Kidney tubule cell (primary cell): ENCODE data around the gene ENTPD5.

Source experiments
- DNase-seq: peaks from one replicate; pipeline ENCODE4 v3.0.0-alpha.2; 2018; ENCODE audit warnings: low spot score

Gene ENTPD5, protein sequence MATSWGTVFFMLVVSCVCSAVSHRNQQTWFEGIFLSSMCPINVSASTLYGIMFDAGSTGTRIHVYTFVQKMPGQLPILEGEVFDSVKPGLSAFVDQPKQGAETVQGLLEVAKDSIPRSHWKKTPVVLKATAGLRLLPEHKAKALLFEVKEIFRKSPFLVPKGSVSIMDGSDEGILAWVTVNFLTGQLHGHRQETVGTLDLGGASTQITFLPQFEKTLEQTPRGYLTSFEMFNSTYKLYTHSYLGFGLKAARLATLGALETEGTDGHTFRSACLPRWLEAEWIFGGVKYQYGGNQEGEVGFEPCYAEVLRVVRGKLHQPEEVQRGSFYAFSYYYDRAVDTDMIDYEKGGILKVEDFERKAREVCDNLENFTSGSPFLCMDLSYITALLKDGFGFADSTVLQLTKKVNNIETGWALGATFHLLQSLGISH

DNA sequence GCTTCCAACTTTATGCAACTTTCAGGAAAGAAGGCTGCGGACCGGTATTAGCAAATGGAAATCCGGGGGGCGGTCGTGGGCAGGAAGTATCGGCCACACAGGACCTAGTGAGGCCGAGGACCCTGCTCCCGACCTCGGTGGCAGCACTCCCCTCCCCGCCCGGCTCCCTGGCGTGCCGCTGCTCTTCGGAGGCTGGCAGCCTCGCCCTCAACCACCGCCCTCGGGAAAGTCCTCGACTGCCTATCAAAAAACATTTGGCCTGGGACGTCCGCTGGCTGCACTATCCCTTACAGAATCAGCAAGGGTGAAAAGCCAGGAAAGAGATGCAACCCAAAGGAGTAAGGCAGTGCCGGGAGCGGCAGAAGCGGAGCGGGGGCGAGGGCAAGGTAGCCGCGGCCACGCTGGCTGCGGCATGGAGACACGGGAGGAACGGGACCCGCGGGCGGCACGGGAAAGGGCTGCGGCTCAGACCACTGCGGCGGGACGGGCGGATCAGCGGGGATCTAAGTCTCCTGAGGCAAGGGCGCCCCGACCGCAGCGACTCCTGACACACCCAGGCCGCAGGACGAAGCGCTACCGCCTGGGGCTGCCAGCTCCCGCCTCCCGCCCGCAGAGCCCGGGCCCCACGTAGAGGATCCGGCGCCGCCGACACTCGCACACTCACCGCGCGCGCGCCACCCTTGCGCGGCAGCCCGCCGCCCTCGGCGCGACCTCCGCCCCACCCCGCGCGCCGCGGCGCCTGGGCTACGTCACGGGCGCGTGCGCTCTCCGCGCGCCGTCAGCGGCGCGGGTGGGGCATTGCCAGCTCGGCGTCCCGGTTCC lies at the start of gene ENTPD5, which contains the start of gene BBOF1:
TSS of gene ENTPD5 (minus strand) at position 703 of the 822 bp plus-strand sequence. CDS start 31,186 bp downstream, outside the sequence.
TSS of gene BBOF1 (plus strand) at position 764 of the 822 bp plus-strand sequence. CDS start 130 bp downstream, outside the sequence.
- DNase-seq = peak; percentile 92

DNA sequence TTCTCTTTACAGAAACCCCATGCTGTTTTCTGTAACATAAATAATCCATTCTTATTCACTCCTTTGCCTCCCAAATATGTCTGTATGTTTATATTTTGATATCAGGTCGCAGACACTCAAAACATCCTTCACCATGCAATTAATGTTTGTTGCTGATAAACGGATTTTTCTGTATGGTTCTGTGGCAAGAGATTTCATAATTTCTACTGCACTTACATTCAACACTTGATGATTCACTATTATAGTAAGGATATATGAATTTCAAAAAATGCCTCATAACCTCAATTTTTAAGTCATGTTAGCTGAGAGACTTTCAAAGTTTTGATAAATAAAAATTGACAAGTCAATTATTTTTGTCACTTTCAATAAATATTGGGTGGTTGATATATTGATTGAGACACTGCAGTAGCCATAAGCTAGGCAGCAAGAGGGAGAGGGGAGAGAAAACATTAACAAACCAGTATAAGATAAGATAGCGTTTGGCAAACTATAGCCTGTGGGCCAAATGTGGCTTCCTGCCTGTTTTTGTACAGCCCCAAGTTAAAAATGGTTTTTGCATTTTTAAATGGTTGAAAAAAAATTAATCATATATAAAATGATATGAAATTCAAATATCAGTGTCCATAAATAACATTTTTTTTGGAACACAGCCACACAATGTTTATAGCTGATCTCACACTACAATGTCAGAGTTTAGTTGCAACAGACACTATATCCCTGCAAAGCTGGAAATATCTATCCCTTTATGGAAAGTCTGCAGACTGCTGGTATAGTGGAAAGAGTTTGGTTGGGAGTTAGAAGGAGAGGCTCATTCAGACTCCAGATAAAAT lies 46.9 kb upstream of the ENTPD5 start:
- no peak for DNase-seq

DNA sequence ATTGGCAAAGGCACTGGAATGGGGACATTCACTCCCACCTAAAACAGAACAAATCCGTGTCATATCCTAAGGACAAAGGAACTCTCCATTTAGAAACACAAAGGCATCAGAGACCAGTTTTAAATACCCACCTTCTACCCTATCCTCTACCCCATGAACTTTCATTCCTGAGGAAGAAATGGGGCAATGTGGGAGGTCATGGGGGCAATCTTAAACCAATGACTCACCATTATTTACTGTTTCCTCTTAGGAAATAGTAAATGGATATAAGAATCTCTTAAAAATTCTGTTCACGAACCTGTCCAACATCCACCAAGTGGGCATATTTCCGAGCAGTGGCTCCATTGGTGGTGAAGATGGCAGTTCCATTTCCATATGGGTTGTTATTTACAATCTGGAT lies 45.8 kb upstream of the ENTPD5 start:
- DNase-seq = no peak

DNA sequence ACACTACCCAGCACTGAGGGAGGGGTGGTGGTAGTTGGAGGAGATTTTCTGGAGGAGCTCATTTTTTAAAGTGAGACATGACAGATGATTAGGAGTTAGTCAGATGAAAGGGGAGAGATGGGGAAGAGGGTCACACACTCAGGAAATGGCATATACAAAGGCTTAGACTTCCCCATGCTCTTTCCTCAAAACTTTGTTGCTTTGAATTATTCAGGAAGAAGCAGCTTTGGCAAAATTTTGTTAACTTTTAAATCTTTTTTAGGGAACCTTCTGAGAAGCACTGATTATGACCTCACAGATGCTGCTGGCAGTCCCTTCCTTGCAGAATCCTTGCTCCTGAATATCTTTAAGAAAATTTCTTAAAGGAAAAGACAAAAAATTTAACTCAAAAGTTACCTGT lies 45.3 kb upstream of the ENTPD5 start:
- DNase-seq = no peak

DNA sequence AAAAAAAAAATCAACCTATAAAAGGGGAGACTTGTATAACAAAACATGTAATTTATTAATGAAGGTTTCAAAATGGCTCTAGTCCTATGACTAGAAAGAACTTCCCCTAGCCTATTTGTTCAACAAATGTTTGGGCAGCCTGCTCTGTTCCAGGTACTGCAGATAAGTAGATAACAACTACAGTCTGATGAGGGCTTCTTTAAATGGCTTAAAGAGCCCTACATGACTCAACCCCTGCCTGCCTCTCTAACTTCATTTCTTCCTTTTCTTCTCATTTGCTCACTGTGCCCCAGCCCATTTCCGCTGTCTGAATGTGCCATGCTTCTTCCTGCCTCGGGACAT lies 43.7 kb upstream of the ENTPD5 start:
- DNase-seq = peak; percentile 14

DNA sequence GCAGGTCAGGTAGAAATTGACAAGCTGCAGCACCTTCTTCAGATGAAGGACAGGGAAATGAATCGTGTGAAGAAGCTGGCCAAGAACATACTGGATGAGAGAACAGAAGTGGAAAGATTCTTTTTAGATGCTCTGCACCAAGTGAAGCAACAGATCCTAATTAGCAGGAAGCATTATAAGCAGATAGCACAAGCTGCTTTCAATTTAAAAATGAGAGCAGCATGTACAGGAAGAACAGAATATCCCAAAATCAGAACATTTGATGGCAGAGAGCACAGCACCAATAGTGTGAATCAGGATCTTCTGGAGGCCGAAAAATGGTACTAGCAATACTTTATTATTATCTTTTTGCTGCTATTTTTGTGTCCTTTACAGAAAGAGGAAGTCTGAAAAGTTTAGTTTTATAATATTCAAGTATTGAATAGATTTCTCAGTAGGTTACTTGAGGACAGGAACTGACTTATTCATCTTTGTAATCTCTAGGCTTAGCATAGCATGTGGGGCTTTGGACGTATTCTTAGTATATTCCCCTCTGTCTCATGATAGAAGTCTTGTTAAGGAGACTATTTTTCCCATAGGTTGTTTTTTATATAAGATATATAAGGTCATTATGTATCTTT lies 30.9 kb upstream of the ENTPD5 start:
- DNase-seq = no peak

DNA sequence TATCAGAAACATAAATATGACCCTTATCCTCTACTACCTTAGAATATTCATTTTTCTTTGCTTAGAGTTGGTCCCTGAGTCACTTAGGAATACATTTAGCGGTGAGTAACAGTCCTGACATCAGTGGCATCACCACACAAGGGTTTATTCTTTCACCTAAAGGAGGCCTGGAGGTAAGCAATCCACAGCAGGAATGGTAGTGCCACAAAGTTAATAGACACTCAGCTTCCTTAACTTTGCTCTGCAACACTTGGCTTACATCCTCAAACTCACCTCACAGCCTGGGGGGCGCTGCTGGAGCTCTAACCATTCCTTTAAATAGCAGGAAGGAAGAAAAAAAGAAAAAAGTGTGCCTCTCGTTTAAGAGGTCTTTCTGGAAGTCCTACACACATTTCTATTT lies 29.2 kb upstream of the ENTPD5 start:
- peak; percentile 93 for DNase-seq

DNA sequence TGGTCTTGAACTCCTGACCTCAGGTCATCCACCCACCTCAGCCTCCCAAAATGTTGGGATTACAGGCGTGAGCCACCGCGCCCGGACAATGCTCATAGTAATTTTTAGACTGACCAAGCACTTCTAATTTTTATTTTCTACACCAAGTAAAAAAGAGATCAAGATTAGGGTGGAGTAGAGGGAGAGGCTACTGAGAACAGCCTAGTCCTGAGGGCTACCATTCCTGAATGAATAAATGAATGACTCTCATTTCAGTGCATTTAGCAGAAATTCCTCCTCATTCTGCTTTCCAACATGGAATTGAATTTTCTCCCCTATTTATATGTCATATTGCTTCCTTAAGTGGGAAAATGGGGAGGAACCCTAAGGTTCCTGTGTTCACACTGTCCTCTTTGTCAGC lies 26.4 kb upstream of the ENTPD5 start:
- DNase-seq = no peak

DNA sequence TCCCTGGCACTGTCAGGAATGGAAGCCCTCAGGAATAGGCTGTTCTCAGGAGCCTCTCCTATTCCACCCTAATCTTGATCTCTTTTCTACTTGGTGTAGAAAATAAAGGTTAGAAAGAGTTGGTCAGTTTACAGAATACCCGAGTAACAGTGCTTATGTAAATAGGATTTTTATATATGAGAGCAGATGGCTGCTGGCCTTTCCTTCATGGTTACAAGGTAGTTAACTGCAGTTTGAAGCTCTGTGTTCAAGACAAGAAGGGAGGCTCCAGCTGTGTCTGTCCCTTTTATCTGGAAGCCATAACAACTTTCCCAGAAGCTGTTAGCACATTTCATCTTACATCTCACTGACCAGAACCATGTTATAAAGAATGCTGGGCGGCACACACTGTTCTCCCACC lies 23.2 kb upstream of the ENTPD5 start:
- DNase-seq = no peak

DNA sequence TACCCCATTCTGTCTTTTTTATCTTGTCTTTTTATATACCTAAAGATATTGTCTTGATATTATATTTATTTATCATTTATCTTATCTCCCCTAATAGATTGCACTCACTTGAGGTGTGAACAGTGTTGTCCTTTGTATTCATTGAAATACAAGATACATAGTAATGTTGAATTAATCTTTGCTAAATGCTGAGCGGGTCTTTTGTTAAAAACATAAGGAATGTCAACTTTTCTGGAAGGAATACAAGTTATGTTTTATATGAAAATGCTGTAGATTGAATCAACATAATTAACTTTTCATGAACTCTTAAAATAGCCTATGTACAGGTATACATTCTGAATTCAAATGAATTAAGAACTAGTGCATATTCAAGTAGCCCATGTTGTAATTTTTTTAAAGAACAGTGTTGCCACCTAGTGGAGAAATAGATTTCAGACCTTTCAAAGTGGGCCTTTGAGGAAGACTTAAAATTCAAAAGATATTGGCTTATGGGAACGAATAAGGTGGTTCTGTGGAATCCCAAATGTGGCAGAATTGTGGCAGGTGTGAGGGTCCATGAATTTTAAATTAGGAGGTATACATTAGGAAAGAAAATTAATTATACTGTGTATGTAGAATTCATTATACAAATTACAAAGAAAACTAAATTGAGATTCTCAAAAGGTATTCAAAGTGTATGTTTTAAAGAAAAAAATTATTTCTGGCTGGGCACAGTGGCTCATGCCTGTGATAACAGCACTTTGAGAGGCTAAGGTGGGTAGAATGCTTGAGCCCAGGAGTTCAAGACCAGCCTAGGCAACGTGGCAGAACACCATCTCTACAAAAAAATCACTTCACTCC lies 19.2 kb upstream of the ENTPD5 start:
- DNase-seq = peak; percentile 71

DNA sequence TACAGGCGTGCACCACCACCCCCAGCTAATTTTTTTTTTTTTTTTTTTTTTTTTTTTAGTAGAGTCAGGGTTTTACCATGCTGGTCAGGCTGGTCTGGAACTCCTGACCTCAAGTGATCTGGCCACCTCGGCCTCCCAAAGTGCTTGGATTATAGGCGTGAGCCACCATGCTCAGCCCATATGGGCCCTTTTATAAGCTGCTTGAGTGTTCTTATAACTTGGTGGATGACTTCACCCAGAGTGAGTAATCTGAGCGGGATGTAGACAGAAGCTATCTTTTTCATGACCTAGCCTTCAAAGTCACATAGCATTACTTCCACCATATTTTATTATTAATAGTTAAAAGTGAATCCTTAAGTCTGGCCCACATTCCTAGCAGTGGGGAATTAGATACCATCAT lies 16.5 kb upstream of the ENTPD5 start:
- DNase-seq = peak; percentile 53

DNA sequence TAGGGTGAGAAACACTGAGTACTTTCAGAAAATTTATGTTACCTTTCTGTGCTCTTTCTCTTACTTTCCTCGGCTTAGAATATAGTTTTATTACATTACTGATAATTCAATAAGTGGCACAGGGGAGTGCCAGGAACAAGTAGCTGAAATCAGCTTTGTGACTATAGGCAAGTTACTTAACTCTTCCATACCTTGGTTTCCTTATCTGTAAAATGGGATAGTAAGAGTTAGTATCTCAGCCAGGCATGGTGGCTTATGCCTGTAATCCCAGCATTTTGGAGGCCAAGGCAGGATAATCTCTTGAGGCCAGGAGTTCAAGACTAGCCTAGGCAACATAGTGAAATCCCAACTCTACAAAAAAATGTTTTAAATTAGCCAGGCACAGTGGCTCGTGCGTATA lies 15.5 kb upstream of the ENTPD5 start:
- DNase-seq = no peak

DNA sequence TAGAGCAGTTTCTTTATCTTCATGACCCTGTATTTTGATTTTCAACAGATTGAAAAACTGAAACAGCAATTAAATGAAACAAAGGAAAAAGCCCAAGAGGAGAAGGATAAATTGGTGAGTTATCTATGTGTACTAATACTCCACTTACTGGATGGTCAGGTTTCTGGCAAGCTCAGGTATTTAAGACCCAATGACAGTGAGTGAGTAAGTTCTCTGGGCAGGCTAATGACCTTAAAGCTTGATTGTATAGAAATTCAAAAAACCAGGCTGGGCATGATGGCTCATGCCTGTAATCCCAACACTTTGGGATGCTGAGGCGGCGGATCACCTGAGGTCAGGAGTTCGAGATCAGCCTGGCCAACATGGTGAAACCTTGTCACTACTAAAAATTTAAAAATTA lies 10.0 kb upstream of the ENTPD5 start:
- DNase-seq = no peak

DNA sequence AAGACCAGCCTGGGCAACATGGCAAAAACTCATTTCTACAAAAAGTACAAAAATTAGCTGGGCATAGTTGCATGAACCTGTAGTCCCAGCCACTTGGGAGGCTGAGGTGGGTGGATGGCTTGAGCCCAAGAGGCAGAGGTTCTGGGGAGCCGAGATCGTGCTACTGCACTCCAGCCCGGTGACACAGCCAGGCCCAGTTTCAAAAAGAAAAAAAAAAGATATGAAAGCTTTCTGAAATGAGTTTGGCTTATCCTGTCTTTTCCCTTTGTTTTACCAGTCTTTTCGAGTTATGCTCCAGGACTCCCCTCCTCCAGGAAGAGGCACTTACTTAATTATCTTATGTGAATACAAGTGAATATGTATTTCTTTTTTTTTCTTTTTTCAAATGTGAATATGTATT lies 3.3 kb upstream of the ENTPD5 start:
- no peak for DNase-seq

DNA sequence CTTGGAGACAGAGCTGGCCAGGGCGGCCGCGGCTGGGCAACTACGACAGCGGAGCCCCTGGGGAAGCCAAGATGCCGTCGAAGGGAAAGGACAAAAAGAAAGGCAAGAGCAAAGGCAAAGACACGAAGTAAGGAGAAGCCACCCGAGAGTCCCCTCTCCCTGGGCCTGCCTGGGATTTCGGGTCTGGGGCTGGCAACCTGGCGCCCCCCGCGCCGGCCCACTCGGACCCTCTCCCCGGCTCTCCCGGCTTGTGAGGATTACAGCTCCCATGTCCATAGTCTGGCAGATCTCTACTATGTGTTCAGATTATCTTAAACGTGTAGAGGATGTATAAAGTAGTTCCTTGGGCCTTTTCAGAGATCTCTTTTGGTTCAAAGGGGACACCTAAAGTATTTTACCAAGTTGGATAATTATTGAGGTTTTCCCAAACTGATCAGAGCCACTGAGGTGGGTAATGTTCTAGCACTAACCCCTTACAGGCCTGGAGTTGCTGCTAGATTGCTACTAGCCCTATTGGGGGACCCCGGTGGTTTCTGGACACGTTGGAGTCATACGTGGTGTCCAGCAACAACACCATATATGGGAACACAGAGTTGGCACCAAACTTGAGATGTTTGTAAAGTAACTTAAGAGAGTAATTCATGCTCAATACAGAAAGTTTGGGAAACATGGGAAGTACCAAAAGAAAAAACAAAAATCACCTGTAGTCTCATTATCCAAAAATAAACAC lies 485 bp upstream of the ENTPD5 start:
- peak; percentile 31 for DNase-seq

DNA sequence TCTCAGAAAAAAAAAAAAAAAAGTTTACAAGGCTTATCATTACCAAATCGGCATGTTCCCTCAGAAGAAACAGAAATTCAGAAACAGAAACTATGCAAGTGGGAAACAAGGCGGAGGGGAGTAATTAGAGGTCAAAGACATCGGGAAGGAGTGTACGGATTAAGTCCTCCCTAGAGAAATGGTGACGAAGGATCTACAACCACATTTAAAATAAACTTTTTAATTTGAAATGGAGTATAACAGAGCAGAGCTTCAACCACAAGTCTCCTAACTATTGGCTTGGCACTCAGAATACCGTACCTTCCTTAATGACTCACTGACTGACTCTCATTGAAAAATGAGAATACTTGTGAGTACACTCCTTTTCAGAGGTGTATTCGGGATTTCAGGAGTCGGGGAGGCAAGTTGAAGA lies 908 bp downstream of the ENTPD5 start:
- DNase-seq = peak; percentile 84

DNA sequence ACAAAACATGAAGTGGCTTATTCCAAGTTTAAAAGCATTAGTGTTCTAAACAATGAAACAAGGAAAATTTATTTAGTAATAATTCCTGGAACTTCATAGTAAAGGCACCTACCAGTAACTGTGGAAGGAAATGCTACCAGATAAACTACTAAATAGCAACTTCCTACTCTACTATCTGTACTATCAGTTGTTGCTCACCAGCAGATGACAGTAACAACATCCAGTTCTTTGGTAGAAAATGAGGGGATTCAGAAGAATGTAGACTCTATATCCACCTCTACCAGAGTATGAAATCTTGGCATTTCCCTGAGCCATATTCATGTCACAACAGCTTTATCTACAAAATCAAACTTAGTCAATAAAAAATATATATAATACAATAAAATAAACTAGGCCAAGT lies 3.1 kb downstream of the ENTPD5 start:
- DNase-seq = no peak

DNA sequence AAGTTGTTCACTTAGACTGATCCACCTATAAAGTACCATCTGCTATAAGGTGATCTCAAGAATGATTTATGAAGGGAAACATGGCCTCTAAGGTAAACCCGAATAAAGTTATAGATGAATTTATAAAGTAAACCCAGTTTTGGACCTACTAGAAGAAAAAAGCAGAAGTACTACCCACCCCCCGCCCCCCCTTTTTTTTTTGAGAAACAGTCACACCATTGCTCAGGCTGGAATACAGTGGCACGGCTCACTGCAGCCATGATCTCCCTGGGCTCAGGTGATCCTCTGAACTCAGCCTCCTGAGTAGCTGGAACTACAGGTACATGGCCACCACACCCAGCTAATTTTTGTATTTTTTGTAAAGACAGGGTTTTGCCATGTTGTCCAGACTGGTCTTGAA lies 3.9 kb downstream of the ENTPD5 start:
- DNase-seq = no peak

DNA sequence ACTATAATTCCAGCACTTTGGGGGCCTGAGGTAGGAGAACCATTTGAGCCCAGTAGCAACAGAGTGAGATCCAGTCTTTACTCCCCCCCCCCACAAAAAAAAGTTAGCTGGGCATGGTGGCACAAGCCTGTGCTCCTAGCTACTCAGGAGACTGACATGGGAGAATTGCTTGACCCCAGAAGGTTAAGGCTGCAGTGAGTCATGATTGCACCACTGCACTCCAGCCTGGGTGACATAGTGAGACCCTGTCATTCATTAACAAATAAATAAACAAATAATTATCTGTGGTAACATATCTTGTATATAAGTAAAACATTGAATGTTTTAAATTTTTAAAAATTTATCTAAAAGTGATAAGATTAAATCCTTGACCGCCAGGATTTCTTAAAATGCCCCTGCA lies 4.8 kb downstream of the ENTPD5 start:
- peak; percentile 76 for DNase-seq

DNA sequence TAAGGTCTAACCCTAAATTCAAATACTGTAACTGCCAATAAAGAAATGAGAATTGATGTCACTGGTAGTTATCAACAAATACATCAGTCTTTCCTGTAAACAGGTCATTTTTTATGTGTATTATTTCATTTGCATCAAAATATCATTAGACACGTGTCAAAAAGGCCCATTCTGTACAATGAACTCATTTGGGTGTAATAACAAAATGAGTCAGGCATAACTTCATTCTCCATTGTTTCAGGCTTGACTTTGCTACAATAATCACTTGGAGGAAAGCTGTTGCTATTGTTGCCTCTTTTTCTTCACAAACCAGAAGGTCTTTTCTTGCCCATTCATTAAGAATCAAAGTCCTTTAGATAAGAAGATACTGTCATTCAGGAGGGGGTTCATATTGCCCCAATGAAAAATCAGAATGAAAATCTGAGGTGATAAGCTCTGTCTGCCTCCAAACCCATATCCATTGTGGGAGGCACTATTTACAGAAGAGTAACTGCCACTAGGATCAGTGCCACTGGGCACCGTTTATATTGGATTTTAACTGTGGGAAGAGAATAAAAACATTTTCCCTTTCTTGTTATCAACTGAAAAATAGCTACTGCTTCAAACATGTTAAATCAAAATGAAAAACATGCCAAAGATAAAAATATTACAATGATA lies 10.1 kb downstream of the ENTPD5 start:
- DNase-seq = no peak
